T47D (cell line): ENCODE measurements around the gene DDX17.
A peak's percentile ranks its signal among the peaks of the same experiment; 100 is the strongest.

ENCODE experiments used
- DNase-seq, 2 experiments: peaks; one replicate each; pipeline versions ENCODE4 v3.0.0 to v3.0.0-alpha.2; 2011 to 2012; ENCODE audit warnings: low read depth in 1 of 2, low spot score in 1 of 2
- JUND ChIP-seq: IDR thresholded peaks from 2 replicates; pipeline ENCODE4 v1.6.1; 2012; ENCODE audit warnings: low read depth
- in situ Hi-C: cut with HindIII; loops from 2 replicates; pipeline ENCODE4 v1.10.0; 2016; ENCODE audit warnings: low sequenced_read_pairs, low pct_unique_long_range_greater_than_20kb

DDX17 gene

GRCh38 chr22:38456272-38456835 lies 49.8 kb downstream of the DDX17 start:
- in situ Hi-C loops, result no loop called here
- no peak for TF ChIP-seq JUND
- no peak for DNase-seq

- TF ChIP-seq JUND, result no peak
- in situ Hi-C loops, result no loop called here
- peak; percentile 46 to 47 for DNase-seq
Measured at GRCh38 chr22:38455530-38456271, 50.4 kb downstream of the DDX17 start.

- in situ Hi-C loops, result no loop called here
- TF ChIP-seq JUND, result no peak
Measured at GRCh38 chr22:38455076-38455529, 51.0 kb downstream of the DDX17 start, which contains the start of gene KCNJ4. KCNJ4 (minus strand) TSS chr22:38455199; CDS start chr22:38428132, 27,067 bp downstream.

GRCh38 chr22:38454353-38455075 lies 51.6 kb downstream of the DDX17 start:
- in situ Hi-C loops, result no loop called here
- TF ChIP-seq JUND, result no peak
- DNase-seq, result no peak

More at GRCh38 chr22:38455076-38455529, 51.0 kb downstream of the DDX17 start, which contains the start of gene KCNJ4:
- no peak for DNase-seq

- no peak for DNase-seq
- TF ChIP-seq JUND, result no peak
- in situ Hi-C loops, result no loop called here
Measured at GRCh38 chr22:38453996-38454352, 52.1 kb downstream of the DDX17 start.

- no peak for DNase-seq
- TF ChIP-seq JUND, result no peak
- in situ Hi-C loops, result no loop called here
Measured at GRCh38 chr22:38453066-38453672, 52.9 kb downstream of the DDX17 start.

- TF ChIP-seq JUND, result no peak
- no peak for DNase-seq
- in situ Hi-C loops, result no loop called here
Measured at GRCh38 chr22:38452373-38453065, 53.6 kb downstream of the DDX17 start.

- in situ Hi-C loops, result no loop called here
- no peak for DNase-seq
- TF ChIP-seq JUND, result no peak
Measured at GRCh38 chr22:38451864-38452263, 54.2 kb downstream of the DDX17 start.

- in situ Hi-C loops, result no loop called here
- TF ChIP-seq JUND, result no peak
- no peak for DNase-seq
Measured at GRCh38 chr22:38451404-38451803, 54.7 kb downstream of the DDX17 start.

- TF ChIP-seq JUND, result no peak
- DNase-seq, result no peak
- in situ Hi-C loops, result no loop called here
Measured at GRCh38 chr22:38450234-38450797, 55.8 kb downstream of the DDX17 start.

- no peak for TF ChIP-seq JUND
- DNase-seq, result no peak
- in situ Hi-C loops, result no loop called here
Measured at GRCh38 chr22:38449776-38450175, 56.3 kb downstream of the DDX17 start.

GRCh38 chr22:38448945-38449745 lies 57.0 kb downstream of the DDX17 start:
- in situ Hi-C loops, result no loop called here
- DNase-seq, result no peak

More at GRCh38 chr22:38448945-38449745, 57.0 kb downstream of the DDX17 start:
- TF ChIP-seq JUND, result no peak
